CD4-positive, alpha-beta memory T cell (primary cell): ENCODE results near the gene PLCXD1. TPM values are rescaled to one million over a fixed set of nuclear protein-coding genes. Genes with fewer than 3 reads are reported as not detected.
A peak's percentile ranks its signal among the peaks of the same experiment; 100 is the strongest.
"Not testable (repeated sequence)": the region's sequence is repeated elsewhere in the genome, so short reads cannot be mapped to it uniquely, and the experiment has no call there.

Source experiments
- CTCF ChIA-PET: fragments of 350-600 bp; sonication (Branson Sonifier 250); formaldehyde crosslinking; loops from one replicate; lab custom pipeline; 2021; ENCODE audit warnings: inconsistent platforms; ENCODE audit not compliant: partially characterized antibody; lab: Charles Lee
- POLR2A ChIA-PET: fragments of 350-600 bp; sonication (Branson Sonifier 250); formaldehyde crosslinking; loops from one replicate; lab custom pipeline; 2021; ENCODE audit not compliant: partially characterized antibody; lab: Charles Lee
- DNase-seq, 5 donors: peaks; one replicate each; pipeline versions ENCODE4 v3.0.0 to v3.0.0-alpha.2; 2020 to 2022; ENCODE audit warnings: mixed read lengths in 1 of 5
- H3K27ac ChIP-seq: one replicate; pipeline ENCODE4 v1.7.0; 2013; ENCODE audit warnings: low read depth, low read length
- H3K27me3 ChIP-seq: 2 replicates; pipeline ENCODE4 v1.7.0; 2013; ENCODE audit warnings: mild to moderate bottlenecking, low read length, moderate library complexity; ENCODE audit not compliant: insufficient read depth
- H3K36me3 ChIP-seq: 2 replicates; pipeline ENCODE4 v1.7.0; 2013; ENCODE audit warnings: mild to moderate bottlenecking, low read length, moderate library complexity; ENCODE audit not compliant: insufficient read depth
- H3K4me1 ChIP-seq: 2 replicates; pipeline ENCODE4 v1.7.0; 2013; ENCODE audit warnings: mild to moderate bottlenecking, low read length, moderate library complexity; ENCODE audit not compliant: insufficient read depth
- H3K4me3 ChIP-seq, 2 donors: one replicate each; pipeline ENCODE4 v1.7.0; 2013; ENCODE audit warnings: low read length in 2 of 2, mild to moderate bottlenecking in 1 of 2
- H3K9me3 ChIP-seq, 2 donors: one replicate each; pipeline ENCODE4 v1.7.0; 2013; ENCODE audit warnings: low read length in 2 of 2, control low read depth in 1 of 2; ENCODE audit not compliant: control insufficient read depth in 1 of 2
- H3K27ac Mint-ChIP-seq, 7 donors: one replicate each; pipeline ENCODE4 v1.8.0; 2020 to 2021; ENCODE audit warnings: mixed read lengths in 7 of 7, mild to moderate bottlenecking in 6 of 7, inconsistent platforms in 3 of 7, moderate library complexity in 3 of 7
- H3K27me3 Mint-ChIP-seq, 2 donors: one replicate each; pipeline ENCODE4 v1.8.0; 2020 to 2021; ENCODE audit warnings: mixed read lengths in 2 of 2
- H3K36me3 Mint-ChIP-seq, 2 donors: one replicate each; pipeline ENCODE4 v1.8.0; 2020 to 2021; ENCODE audit warnings: mixed read lengths in 2 of 2, inconsistent platforms in 1 of 2, mild to moderate bottlenecking in 1 of 2
- H3K4me1 Mint-ChIP-seq, 4 donors: one replicate each; pipeline ENCODE4 v1.8.0; 2020 to 2021; ENCODE audit warnings: mixed read lengths in 4 of 4, mild to moderate bottlenecking in 1 of 4
- H3K4me3 Mint-ChIP-seq, 8 donors: one replicate each; pipeline ENCODE4 v1.8.0; 2020 to 2021; ENCODE audit warnings: mixed read lengths in 8 of 8, mild to moderate bottlenecking in 7 of 8, moderate library complexity in 6 of 8, inconsistent platforms in 3 of 8
- H3K9me3 Mint-ChIP-seq, 8 donors: one replicate each; pipeline ENCODE4 v1.8.0; 2020 to 2021; ENCODE audit warnings: mixed read lengths in 8 of 8, mild to moderate bottlenecking in 5 of 8, inconsistent platforms in 3 of 8, moderate library complexity in 1 of 8
- intact Hi-C: fragments of 100-400 bp; cut with micrococcal nuclease; formaldehyde crosslinking; loops from one replicate; pipeline ENCODE4 v1.15.1; 2023
- polyA plus RNA-seq, 2 donors: library from polyadenylated mRNA; unstranded; fragments of 300-500 nt; fragmentation: Illumina TruSeq; gene quantifications; one replicate each; pipeline ENCODE4 v1.2.3, GENCODE V29; 2021
- total RNA-seq, 2 experiments: library from RNA; stranded (reverse); gene quantifications; one replicate each; pipeline ENCODE4 v1.2.3, GENCODE V29; 2021

Gene PLCXD1
- total and polyA plus RNA-seq, 4 experiments from 2014 or later: 3.1 to 28.7 (median 18.4) TPM

DNA sequence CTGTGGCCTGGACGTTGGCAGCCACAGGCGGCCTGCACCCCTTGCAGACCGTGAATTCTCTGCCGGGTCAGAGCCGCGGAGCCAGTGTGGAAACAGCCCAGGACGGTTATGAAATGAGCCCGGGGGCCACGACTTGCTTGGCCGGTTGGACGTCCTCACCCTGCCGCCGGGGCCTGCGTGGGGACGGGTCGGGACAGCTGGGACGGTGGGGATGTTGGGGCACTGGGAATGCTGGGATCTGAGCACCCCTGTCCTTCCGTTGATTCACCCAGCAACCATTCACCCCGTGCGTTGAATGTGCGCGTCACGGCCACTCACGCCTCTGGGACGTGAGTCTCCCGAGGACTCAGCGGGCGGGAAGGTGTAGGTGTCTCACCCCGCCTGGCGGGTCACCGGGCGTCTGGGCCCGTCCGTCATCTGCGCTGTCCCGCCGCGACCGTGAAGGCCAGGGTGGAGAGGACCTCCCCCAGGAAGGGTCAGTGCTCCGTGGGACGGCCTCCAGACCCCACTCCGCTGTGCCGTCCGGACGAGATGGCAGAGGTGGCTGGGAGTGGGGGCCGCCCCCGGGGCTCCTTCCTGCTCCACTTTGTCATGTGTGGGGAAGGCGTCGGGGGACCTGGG, 4.5 kb upstream of the PLCXD1 start:
- Histone ChIP-seq H3K36me3 (no peaks in the 10 kb centered on the region), H3K9me3 (no peaks in the 10 kb centered on the region), H3K4me3 (peak overlapping the region; percentile 50 to 52), H3K27ac (peak overlapping the region; percentile 1), H3K4me1 (peaks cover 12% of the 10 kb centered on the region), H3K27me3 (no peaks in the 10 kb centered on the region)
- peak overlapping the region in 3 of 7 donors; percentile 7 to 66 (median 13) for H3K27ac Mint-ChIP-seq
- DNase-seq: no peak
- H3K4me3 Mint-ChIP-seq: peak overlapping the region; percentile 75 to 87 (median 80)
- no peaks in the 10 kb centered on the region for H3K36me3 Mint-ChIP-seq
- H3K4me1 Mint-ChIP-seq: peaks cover 0 to 28% (median 10%) of the 10 kb centered on the region in 4 donors
- POLR2A ChIA-PET: no interaction called here
- no peaks in the 10 kb centered on the region for H3K27me3 Mint-ChIP-seq
- CTCF ChIA-PET: no interaction called here
- intact Hi-C loops: no loop called here
- no peaks in the 10 kb centered on the region for H3K9me3 Mint-ChIP-seq

DNA sequence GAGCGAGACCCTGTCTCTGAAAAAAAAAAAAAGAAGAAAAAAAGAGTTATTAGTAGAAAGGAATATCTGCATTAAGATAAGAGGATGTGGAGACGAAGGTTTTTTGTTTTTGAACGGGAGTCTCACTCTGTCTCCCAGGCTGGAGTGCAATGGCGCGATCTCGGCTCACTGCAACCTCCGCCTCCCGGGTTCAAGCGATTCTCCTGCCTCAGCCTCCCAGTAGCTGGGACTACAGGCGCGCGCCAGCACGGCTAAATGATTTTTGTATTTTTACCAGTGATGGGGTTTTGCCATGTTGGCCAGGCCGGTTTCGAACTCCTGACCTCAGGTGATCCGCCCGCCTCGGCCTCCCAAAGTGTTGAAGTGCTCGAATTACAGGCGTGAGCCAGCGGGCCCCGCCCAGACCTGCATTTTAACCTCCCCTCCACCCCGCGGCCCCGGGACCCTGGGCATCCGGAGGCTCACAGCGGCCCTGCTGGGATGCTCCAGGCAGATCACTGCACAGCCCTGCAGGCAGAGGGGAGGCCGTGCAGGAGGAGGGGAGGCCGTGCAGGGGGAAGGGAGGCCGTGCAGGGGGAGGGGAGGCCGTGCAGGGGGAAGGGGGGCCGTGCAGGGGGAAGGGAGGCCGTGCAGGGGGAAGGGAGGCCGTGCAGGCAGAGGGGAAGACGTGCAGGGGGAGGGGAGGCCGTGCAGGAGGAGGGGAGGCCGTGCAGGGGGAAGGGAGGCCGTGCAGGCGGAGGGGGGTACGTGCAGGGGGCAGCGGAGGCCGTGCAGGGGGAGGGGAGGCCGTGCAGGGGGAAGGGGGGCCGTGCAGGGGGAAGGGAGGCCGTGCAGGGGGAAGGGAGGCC, 1.2 kb upstream of the PLCXD1 start:
- H3K27me3 ChIP-seq, H3K27ac Mint-ChIP-seq, H3K9me3 ChIP-seq, H3K27me3 Mint-ChIP-seq, intact Hi-C loops, H3K27ac ChIP-seq, H3K36me3 Mint-ChIP-seq, CTCF ChIA-PET, DNase-seq, H3K9me3 Mint-ChIP-seq, H3K4me3 ChIP-seq, H3K36me3 ChIP-seq, POLR2A ChIA-PET: not testable (repeated sequence)
- H3K4me1 Mint-ChIP-seq: peaks cover 2 to 39% (median 17%) of the 10 kb centered on the region in 4 donors
- H3K4me3 Mint-ChIP-seq: peak overlapping the region in 4 of 8 donors; percentile 17 to 59 (median 48)
- peaks cover 15% of the 10 kb centered on the region for H3K4me1 ChIP-seq

DNA sequence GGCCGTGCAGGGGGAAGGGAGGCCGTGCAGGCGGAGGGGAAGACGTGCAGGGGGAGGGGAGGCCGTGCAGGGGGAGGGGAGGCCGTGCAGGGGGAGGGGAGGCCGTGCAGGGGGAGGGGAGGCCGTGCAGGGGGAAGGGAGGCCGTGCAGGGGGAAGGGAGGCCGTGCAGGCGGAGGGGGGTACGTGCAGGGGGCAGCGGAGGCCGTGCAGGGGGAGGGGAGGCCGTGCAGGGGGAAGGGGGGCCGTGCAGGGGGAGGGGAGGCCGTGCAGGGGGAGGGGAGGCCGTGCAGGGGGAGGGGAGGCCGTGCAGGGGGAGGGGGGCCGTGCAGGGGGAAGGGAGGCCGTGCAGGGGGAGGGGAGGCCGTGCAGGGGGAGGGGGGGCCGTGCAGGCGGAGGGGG, 459 bp upstream of the PLCXD1 start:
- H3K27me3 Mint-ChIP-seq, H3K4me1 ChIP-seq, H3K9me3 Mint-ChIP-seq, intact Hi-C loops, H3K27ac Mint-ChIP-seq, H3K27ac ChIP-seq, H3K36me3 ChIP-seq, H3K4me3 ChIP-seq, CTCF ChIA-PET, H3K9me3 ChIP-seq, H3K27me3 ChIP-seq, H3K36me3 Mint-ChIP-seq, POLR2A ChIA-PET, DNase-seq, H3K4me3 Mint-ChIP-seq: not testable (repeated sequence)
- H3K4me1 Mint-ChIP-seq: peaks cover 3 to 39% (median 16%) of the 10 kb centered on the region in 4 donors

DNA sequence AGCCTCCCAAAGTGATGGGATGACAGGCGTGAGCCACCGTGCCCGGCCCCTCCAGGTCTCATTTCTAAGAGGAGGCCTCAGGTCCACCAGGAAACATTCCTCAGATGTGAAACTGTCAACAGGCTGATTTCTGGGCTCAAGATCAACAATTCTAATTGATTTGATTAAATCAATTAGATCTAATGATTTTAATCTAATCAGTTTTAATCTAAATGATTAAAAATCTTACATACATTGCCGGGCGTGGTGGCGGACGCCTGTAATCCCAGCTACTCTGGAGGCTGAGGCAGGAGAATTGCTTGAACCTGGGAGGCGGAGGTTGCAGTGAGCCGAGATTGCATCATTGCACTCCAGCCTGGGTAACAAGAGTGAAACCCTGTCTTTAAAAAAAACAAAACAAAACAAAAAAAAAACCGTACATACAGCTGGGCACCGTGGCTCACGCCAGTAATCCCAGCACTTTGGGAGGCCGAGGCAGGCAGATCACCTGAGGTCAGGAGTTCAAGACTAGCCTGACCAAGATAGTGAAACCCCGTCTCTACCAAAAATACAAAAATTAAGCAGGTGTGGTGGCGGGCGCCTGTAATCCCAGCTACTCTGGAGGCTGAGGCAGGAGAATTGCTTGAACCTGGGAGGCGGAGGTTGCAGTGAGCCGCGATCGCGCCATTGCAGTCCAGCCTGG, 960 bp downstream of the PLCXD1 start:
- H3K36me3 ChIP-seq, H3K27ac ChIP-seq, CTCF ChIA-PET, intact Hi-C loops, DNase-seq, H3K9me3 ChIP-seq, H3K27me3 Mint-ChIP-seq, H3K9me3 Mint-ChIP-seq, H3K4me1 ChIP-seq, H3K27me3 ChIP-seq, H3K4me3 ChIP-seq, POLR2A ChIA-PET: not testable (repeated sequence)
- Mint-ChIP-seq H3K4me3 (peak overlapping the region in 5 of 8 donors; percentile 21 to 72 (median 64)), H3K36me3 (peaks cover 2 to 11% of the 10 kb centered on the region in 2 donors), H3K4me1 (peaks cover 3 to 41% (median 20%) of the 10 kb centered on the region in 4 donors), H3K27ac (peak overlapping the region in 4 of 7 donors; percentile 13 to 62 (median 48))

DNA sequence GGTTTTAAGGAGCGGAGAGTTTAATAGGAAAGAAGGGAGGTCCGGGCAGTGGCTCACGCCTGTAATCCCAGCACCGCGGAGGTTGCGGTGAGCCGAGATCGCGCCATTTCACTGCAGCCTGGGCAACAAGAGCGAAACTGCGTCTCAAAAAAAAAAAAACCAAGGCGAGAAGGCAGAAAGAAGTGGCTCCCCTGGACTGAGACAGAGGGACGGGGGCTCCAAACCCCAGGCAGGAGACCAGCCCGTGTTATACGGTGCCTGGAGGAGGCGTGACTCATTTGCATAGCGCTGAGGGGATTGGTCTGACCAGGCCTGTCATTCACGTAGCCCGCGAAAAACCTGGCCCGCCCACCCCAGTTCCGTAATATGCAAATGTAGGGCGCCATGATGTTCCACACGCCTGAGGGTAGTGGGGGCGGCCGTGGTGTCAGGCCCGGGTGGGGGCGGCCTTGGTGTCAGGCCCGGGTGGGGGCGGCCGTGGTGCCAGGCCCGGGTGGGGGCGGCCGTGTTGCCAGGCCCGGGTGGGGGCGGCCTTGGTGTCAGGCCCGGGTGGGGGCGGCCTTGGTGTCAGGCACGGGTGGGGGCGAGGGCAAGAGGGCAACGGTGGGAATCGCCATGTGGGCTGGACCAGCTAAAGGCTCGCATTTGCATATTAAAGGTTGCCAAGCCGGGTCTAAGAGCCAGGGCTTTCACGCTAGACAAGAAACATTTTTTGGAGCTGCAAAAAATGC, 2.1 kb downstream of the PLCXD1 start:
- peaks cover 3 to 39% (median 18%) of the 10 kb centered on the region in 4 donors for H3K4me1 Mint-ChIP-seq
- intact Hi-C loops: loop anchor here (1.0 kb wide), 1 partner anchor 35 kb away; the partner anchor contains the start of gene GTPBP6

DNA sequence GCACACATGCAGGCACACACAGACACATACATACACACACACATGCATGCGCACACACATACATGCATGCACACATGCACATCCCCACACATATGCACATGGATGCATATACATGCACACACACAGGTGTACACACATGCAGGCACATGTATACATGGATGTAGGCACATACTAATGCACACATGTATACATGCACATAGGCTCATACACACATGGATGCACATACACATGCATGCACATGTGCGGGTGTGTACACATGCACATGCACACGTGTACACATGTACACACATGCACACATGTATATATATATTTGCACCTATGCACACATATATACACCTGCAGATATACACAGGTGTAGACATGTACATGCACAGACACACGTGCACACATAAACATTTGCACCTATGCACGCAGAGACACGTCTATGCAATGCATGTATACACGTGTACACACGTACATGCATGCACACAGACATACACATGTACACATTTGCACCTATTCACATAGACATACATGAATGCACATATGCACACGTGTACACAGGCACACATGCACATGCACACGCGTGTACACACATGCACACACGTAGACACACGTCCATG, 4.0 kb downstream of the PLCXD1 start:
- Mint-ChIP-seq H3K27me3 (no peaks in the 10 kb centered on the region), H3K4me3 (peak overlapping the region in 7 of 8 donors; percentile 4 to 96 (median 35)), H3K4me1 (peaks cover 3 to 24% (median 15%) of the 10 kb centered on the region in 4 donors), H3K27ac (peak overlapping the region in 2 of 7 donors; percentile 30 to 66), H3K36me3 (peaks cover 2 to 13% of the 10 kb centered on the region in 2 donors), H3K9me3 (no peaks in the 10 kb centered on the region)
- DNase-seq: no peak
- ChIA-PET CTCF (no interaction called here), POLR2A (no interaction called here)
- no peaks in the 10 kb centered on the region for H3K27me3 ChIP-seq
- no peak overlapping the region for H3K4me3 ChIP-seq
- intact Hi-C loops: no loop called here
- no peak overlapping the region for H3K27ac ChIP-seq
- H3K36me3 ChIP-seq: peaks cover 3% of the 10 kb centered on the region
- H3K9me3 ChIP-seq: no peaks in the 10 kb centered on the region
- H3K4me1 ChIP-seq: peaks cover 7% of the 10 kb centered on the region

More for the DNA sequence above, 2.1 kb downstream of the PLCXD1 start:
- peaks cover 3% of the 10 kb centered on the region for H3K36me3 ChIP-seq
- ChIA-PET POLR2A (no interaction called here), CTCF (no interaction called here)
- Mint-ChIP-seq H3K9me3 (no peaks in the 10 kb centered on the region), H3K4me3 (peak overlapping the region; percentile 90 to 98 (median 96)), H3K27me3 (no peaks in the 10 kb centered on the region), H3K36me3 (peaks cover 2 to 11% of the 10 kb centered on the region in 2 donors), H3K27ac (peak overlapping the region; percentile 85 to 97 (median 91))
- DNase-seq: peak; percentile 82 to 94 (median 84)
- H3K27ac ChIP-seq: peak overlapping the region; percentile 46
- H3K9me3 ChIP-seq: no peaks in the 10 kb centered on the region
- peaks cover 7% of the 10 kb centered on the region for H3K4me1 ChIP-seq
- peak overlapping the region; percentile 57 to 87 for H3K4me3 ChIP-seq
- no peaks in the 10 kb centered on the region for H3K27me3 ChIP-seq
